GM18517 (cell line): Measurements from ENCODE around the gene MBTD1.
A peak's percentile ranks its signal among the peaks of the same experiment; 100 is the strongest.

Experiments
- ATAC-seq: cut with Tn5 transposase; IDR thresholded peaks from one replicate; pipeline ENCODE4 v1.9.1; 2021; ENCODE audit warnings: mild to moderate bottlenecking, moderate library complexity; ENCODE audit not compliant: unreplicated experiment

The MBTD1 gene

DNA sequence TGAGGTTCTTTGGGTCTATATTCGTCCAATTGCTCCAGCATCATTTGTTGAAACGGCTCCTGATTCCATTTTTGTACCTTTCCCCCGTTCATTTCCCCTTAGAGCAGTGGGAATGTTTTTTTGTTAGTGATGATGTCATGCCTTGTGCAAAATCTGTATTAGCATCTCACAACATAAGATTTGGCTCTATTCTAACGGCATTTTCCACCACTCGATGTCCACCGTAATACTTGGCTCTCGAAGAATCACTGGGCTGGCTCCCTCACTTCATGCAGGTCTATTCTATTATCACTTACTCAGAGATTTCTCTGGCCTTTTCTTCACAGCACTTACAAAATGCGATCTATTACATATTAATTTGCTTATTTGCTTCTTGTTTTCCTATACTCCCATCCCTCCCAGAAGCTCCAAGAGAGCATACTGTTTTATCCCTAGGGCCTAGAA is 107.1 kb downstream of the MBTD1 start:
- no peak for ATAC-seq

DNA sequence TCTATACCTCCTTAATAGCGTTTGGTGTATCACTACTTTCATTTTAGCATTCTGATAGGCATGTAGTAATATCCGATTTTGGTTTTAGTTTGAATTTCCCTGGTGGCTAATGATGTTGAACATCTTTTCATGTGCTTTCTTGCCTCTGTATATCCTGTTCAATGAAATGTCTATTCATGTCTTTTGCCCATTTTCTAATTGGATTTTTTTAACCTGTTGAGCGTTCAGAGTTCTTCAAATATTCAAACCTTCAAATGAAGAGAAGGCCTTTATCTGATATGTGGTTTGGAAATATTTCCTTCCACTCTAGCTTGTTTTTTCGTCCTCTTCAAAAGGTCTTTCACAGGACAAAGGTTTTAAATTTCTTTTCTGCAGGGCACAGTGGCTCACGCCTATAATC is 108.9 kb downstream of the MBTD1 start:
- no peak for ATAC-seq

DNA sequence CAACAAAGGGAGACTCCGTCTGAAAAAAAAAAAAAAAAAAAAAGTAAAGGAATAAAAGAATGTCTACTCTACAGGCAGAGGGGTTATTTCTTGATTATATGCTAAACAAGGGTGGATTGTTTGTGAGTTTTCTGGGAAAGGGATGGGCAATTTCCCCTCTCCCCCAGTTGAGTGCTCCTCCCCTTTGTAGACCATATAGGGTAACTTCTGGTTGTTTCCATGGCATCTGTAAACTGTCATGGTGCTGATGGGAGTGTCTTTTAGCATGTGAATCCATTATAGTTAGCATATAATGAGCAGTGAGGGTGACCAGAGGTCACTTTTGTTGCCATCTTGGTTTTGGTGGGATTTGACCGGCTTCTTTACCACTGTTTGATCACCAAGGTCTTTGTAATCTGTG is 110.7 kb downstream of the MBTD1 start:
- ATAC-seq = no peak

DNA sequence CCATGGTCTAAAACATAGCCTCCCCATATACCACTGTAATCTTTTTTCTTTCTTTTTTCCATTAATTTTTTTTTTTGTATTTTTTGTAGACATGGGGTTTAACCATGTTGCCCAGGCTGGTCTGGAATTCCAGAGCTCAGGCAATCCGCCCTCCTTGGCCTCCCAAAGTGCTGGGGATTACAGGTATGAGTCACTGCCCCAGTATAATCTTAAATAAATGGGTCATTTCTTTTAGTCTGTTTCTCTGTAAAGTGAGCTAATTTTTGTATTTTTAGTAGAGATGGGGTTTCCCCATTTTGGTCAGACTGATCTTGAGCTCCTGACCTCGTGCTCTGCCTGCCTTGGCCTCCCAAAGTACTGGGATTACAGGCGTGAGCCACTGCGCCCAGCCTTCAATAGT is 112.2 kb downstream of the MBTD1 start:
- no peak for ATAC-seq

DNA sequence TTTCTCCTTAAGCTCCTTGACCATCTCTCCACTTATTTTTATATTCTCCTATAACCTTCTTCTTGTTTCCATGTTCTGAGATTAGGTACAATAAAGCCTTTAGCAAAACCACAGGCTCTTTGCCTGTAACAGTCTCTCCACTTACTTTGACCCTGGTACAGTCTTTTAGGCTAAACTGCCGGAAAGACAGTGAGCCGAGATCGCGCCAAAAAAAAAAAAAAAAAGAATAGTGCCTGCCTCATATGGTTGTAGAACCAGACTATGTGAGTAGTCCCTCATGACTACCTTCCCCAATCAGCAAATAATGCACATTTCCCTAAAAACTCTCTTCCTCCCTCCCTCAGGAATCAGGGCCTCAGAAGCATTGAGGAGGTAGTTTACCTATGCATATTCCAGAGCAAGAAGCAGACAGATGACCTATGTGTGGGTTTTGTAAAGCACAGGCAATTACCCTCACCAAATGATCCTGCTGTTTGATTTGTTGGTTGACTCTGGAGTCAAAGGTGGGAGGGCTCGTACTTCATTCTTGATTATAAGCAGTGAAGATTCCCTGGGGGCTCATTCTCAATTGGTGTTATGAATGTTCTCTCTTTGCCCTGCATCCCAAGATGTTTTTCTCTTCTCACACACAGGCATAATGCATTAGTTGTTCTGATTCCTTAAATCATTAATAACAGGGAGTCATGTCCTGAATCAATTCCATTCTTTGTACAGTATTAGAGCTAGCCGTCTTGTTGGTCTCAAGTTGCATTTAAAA is 115.4 kb downstream of the MBTD1 start:
- ATAC-seq = no peak

DNA sequence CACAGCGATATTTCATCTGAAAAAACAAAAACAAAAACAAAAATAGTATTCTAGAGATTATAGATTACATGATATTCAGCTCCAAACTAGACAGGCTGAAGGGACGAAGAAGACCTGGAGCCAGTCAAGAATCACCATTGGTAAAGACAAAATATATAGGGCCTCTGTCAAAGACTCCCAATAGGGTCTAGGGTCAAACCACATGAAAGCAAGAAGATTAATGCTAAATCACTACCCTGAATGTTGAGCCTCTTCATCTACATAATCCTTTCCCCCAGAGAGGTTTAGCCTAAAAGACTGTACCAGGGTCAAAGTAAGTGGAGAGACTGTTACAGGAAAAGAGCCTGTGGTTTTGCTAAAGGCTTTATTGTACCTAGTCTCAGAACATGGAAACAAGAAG is 117.3 kb downstream of the MBTD1 start:
- ATAC-seq = no peak

DNA sequence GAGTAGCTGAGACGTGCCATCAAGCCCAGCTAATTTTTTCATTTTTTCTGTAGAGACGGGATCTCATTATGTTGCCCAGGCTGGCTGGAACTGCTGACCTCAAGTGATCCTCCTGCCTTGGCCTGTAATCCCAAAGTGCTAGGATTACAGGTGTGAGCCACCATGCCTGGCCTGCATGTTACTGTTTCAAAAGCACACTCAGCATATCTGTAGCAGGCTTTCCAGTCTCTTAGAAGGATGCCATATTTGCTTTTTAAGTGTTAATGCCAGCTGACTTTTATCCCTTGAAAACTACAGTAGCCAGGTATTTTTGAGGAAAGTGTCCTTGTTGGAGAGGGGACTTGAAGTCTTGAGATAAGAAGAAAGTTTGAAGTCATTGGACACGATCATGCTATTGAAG is 123.9 kb downstream of the MBTD1 start:
- ATAC-seq = no peak

DNA sequence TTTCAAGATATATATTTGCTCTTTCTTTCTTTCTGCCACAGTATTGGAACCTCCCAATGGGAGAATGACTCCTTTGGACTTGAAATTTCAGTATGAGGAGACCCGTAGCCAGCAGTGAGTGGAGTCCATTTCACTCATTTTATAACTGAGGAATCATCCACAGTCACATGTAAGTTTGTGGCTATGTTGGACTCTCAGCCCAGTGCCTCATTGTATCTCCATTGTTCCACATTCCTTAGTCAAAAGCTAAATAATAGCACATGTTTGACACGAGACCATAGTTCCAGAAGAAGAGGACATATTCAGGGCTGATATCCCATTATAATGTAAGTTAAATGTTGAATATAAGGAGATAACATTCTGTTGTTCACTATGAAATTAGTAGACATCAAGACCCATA is 126.5 kb downstream of the MBTD1 start:
- ATAC-seq = peak; percentile 16

DNA sequence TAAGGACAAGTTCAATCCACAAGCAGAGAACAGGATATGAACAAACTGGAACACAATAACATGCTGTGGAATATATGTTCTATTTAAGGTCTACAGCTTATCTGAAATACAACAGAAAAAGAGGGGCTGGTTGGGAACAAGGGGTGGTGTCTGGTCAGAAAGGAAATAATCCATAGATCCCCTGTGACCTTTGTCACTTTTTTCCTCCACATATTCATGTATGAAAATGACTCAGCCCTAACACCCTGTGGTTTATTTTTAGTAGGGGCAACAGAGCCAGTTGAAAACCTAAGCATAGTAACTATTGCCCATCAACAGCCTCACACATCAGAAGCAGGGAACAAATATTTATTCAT is 126.9 kb downstream of the MBTD1 start:
- ATAC-seq = peak; percentile 61

DNA sequence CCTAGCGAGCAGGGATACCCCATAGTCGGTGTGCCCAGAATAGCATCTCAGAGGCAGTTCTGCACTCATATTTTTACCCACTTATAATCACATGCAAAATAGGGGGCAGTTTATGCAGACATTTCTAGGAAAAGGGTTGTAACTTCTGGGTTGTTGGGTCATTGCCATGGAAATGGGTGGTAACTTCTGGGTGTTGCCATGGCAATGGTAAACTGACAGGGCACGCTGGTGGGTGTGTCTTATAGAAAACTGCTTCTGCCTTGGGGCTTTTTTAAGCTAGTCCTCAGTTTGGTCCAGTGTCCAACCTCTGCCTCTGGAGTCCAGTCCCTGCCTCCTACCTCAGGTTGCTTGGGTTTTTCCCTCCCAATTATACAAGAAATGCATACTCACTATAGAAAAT is 131.8 kb downstream of the MBTD1 start:
- no peak for ATAC-seq
